ENCODE measurements around the gene CSF2.

Gene CSF2

DNA sequence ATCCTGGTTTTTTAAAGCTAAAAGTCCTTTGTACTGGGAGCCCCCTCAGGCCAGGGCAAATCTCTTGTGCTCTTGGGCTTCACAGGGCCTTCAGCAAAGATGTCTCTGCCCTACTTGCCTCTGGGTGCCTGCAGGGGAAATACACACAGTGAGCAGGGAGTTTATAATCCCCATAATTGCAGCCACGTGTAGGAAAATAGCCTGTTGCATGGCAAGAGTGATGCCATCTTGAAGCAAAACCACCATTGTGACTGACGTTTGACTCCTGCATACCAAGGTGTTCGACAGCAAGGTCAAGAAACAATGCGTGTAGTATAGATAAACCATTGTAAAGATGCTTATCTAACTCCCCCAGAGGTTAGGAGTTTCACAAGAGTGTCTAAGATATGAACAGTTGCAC, 24.5 kb upstream of the CSF2 start:
- TF ChIP-seq, protein P1, sequence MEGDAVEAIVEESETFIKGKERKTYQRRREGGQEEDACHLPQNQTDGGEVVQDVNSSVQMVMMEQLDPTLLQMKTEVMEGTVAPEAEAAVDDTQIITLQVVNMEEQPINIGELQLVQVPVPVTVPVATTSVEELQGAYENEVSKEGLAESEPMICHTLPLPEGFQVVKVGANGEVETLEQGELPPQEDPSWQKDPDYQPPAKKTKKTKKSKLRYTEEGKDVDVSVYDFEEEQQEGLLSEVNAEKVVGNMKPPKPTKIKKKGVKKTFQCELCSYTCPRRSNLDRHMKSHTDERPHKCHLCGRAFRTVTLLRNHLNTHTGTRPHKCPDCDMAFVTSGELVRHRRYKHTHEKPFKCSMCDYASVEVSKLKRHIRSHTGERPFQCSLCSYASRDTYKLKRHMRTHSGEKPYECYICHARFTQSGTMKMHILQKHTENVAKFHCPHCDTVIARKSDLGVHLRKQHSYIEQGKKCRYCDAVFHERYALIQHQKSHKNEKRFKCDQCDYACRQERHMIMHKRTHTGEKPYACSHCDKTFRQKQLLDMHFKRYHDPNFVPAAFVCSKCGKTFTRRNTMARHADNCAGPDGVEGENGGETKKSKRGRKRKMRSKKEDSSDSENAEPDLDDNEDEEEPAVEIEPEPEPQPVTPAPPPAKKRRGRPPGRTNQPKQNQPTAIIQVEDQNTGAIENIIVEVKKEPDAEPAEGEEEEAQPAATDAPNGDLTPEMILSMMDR (IDR thresholded peaks at IDR 0.05): no peak
- no peak for TF ChIP-seq ZFX (IDR thresholded peaks at IDR 0.05; ENCODE audit: borderline replicate concordance)
- no peak overlapping the region for H3K27ac ChIP-seq

DNA sequence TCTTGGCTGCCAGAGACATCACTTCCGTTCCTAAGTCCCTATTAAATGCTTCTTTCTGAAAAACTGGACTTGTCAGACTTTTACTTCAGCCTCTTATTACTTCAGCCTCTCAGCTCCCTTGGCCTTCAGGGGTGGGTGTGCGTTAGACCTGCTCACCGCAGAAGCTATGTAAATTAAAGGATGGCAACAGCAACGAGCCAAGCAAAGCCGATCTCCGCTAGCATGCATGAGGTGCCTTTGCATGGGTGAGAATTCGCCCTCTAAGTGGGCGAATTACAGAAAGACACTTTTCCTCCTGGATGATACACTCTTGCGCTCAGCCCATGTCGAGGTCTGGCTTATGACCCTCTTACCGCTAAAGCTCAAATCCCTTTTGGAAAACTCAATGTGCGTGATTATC, 24.0 kb upstream of the CSF2 start:
- no peak for TF ChIP-seq ZFX (IDR thresholded peaks at IDR 0.05; ENCODE audit: borderline replicate concordance)
- TF ChIP-seq, protein P1 (IDR thresholded peaks at IDR 0.05): no peak
- H3K27ac ChIP-seq: no peak overlapping the region

GRCh38 chr5:132050136-132050535, 23.5 kb upstream of the CSF2 start:
- TF ChIP-seq, protein P1 (IDR thresholded peaks at IDR 0.05): no peak
- no peak for TF ChIP-seq ZFX (IDR thresholded peaks at IDR 0.05; ENCODE audit: borderline replicate concordance)
- no peak overlapping the region for H3K27ac ChIP-seq

GRCh38 chr5:132050661-132051552, 22.7 kb upstream of the CSF2 start:
- H3K27ac ChIP-seq: no peak overlapping the region
- TF ChIP-seq, protein P1 (IDR thresholded peaks at IDR 0.05): no peak
- no peak for TF ChIP-seq ZFX (IDR thresholded peaks at IDR 0.05; ENCODE audit: borderline replicate concordance)

GRCh38 chr5:132052520-132052919, 21.1 kb upstream of the CSF2 start:
- TF ChIP-seq, protein P1 (IDR thresholded peaks at IDR 0.05): no peak
- TF ChIP-seq ZFX (IDR thresholded peaks at IDR 0.05; ENCODE audit: borderline replicate concordance): no peak

DNA sequence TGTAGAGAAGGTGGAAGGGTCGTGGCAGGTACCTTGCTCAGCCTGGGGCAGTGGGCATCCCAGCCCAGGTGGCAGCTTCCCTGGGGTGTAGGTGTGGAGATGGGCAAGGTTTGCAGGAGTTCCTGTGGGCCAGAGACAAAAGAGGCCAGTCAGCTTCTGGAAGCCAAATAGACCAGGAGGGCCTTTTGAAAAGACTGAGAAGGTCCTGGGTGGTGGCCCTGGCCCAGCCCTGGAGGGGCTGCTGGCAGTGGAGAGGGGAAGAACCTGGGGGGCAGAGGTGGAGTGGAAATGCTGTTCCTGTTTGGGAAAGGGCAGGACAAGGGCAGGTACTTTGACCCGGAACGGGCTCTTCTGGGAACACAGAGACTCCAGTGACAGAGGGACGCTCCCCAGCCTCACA, 20.1 kb upstream of the CSF2 start:
- TF ChIP-seq, protein P1 (IDR thresholded peaks at IDR 0.05): no peak
- no peak for TF ChIP-seq ZFX (IDR thresholded peaks at IDR 0.05; ENCODE audit: borderline replicate concordance)
- no peak overlapping the region for H3K27ac ChIP-seq

More at GRCh38 chr5:132052520-132052919, 21.1 kb upstream of the CSF2 start:
- H3K27ac ChIP-seq: no peak overlapping the region

GRCh38 chr5:132054031-132054696, 19.4 kb upstream of the CSF2 start:
- H3K27ac ChIP-seq: no peak overlapping the region
- no peak for TF ChIP-seq ZFX (IDR thresholded peaks at IDR 0.05; ENCODE audit: borderline replicate concordance)
- TF ChIP-seq, protein P1 (IDR thresholded peaks at IDR 0.05): no peak

All from 22Rv1 (cell line).